Kidney (tissue), 14 donors: ENCODE measurements around the gene CORO1C. TPM values are rescaled to one million over a fixed set of nuclear protein-coding genes. Genes with fewer than 3 reads are reported as not detected.

Experiments
- DNase-seq, 5 donors: peaks; one replicate each; pipeline ENCODE4 v3.0.0-alpha.2; 2013 to 2020
- FAIRE-seq: peaks from 2 replicates; lab custom pipeline; 2012; peaks lifted over from hg19 to GRCh38; lab: Jason Lieb, UNC
- H3K27ac ChIP-seq, 2 donors: one replicate each; pipeline ENCODE4 v1.7.0; 2013; ENCODE audit warnings: low read depth in 2 of 2, low read length in 2 of 2, inconsistent platforms in 1 of 2
- H3K27me3 ChIP-seq: one replicate; pipeline ENCODE4 v1.7.1; 2013; ENCODE audit warnings: low read length, inconsistent platforms; ENCODE audit not compliant: control insufficient read depth, insufficient read depth
- H3K36me3 ChIP-seq, 3 donors: one replicate each; pipeline versions ENCODE4 v1.7.0 to v1.7.1; 2013; ENCODE audit warnings: low read length in 3 of 3, control low read depth in 1 of 3, inconsistent platforms in 1 of 3; ENCODE audit not compliant: insufficient read depth in 3 of 3, control insufficient read depth in 2 of 3
- H3K4me1 ChIP-seq, 3 donors: one replicate each; pipeline versions ENCODE4 v1.7.0 to v1.7.1; 2013; ENCODE audit warnings: low read length in 3 of 3, inconsistent platforms in 1 of 3, low read depth in 1 of 3; ENCODE audit not compliant: control insufficient read depth in 2 of 3, insufficient read depth in 2 of 3
- H3K4me3 ChIP-seq, 3 donors: one replicate each; pipeline versions ENCODE4 v1.7.0 to v1.8.1; 2013; ENCODE audit warnings: low read length in 3 of 3, control low read depth in 1 of 3, inconsistent platforms in 1 of 3
- H3K9ac ChIP-seq, 3 donors: one replicate each; pipeline versions ENCODE4 v1.7.0 to v1.7.1; 2013; ENCODE audit warnings: low read length in 3 of 3, control low read depth in 1 of 3, inconsistent platforms in 1 of 3
- H3K9me3 ChIP-seq, 3 donors: one replicate each; pipeline versions ENCODE4 v1.7.0 to v1.7.1; 2013; ENCODE audit warnings: low read length in 3 of 3, control low read depth in 1 of 3, inconsistent platforms in 1 of 3; ENCODE audit not compliant: control insufficient read depth in 2 of 3, insufficient read depth in 1 of 3
- intact Hi-C: fragments of 100-400 bp; cut with DNase I; formaldehyde crosslinking; loops from one replicate; pipeline ENCODE4 v1.11.1; 2022
- polyA plus RNA-seq: library from polyadenylated mRNA; stranded (reverse); fragments of 350-450 nt; fragmentation: Illumina TruSeq; extraction: RNeasy Lipid Tissue Mini Kit (QIAGEN cat#74804); gene quantifications from one replicate; pipeline ENCODE4 v1.2.3, GENCODE V29; 2014; ENCODE audit warnings: low read depth, low replicate concordance; ENCODE audit not compliant: insufficient read depth
- total RNA-seq: library from RNA; stranded (reverse); fragmentation: NEBNext Ultra II Directional; extraction: Animal tissue kit (Norgen Biotek cat#: 25700); gene quantifications from one replicate; pipeline ENCODE4 v1.2.1, GENCODE V29; 2021
- TF ChIP-seq, protein P1 (sequence below): IDR thresholded peaks from 3 replicates; pipeline ENCODE4 v1.5.1; 2012; ENCODE audit warnings: mild to moderate bottlenecking, moderate library complexity, borderline replicate concordance; ENCODE audit not compliant: insufficient read depth; ENCODE audit errors: extremely low read depth
- donor health status: control.
- donor health status: control.
- donor health status: control.
- donor health status: control.
- donor health status: control.
- donor health status: DM: yes; HTN: yes; CAD: no.
- donor health status: Normal renal cell carcinoma (clear cell type).

CORO1C gene
- total and polyA plus RNA-seq, 2 donors from 2014 or later: 16.6 to 104 TPM

GRCh38 chr12:108777156-108777555, 45.8 kb upstream of the CORO1C start:
- intact Hi-C loops: no loop called here
- Histone ChIP-seq H3K9me3 (no peaks in the 10 kb centered on the region), H3K27me3 (no peaks in the 10 kb centered on the region), H3K4me3 (no peak overlapping the region), H3K36me3 (no peaks in the 10 kb centered on the region), H3K9ac (no peak overlapping the region), H3K27ac (no peak overlapping the region), H3K4me1 (peaks cover 0 to 9% (median 5%) of the 10 kb centered on the region in 3 donors)
- DNase-seq: no peak
- FAIRE-seq: no peak
- TF ChIP-seq, protein P1, sequence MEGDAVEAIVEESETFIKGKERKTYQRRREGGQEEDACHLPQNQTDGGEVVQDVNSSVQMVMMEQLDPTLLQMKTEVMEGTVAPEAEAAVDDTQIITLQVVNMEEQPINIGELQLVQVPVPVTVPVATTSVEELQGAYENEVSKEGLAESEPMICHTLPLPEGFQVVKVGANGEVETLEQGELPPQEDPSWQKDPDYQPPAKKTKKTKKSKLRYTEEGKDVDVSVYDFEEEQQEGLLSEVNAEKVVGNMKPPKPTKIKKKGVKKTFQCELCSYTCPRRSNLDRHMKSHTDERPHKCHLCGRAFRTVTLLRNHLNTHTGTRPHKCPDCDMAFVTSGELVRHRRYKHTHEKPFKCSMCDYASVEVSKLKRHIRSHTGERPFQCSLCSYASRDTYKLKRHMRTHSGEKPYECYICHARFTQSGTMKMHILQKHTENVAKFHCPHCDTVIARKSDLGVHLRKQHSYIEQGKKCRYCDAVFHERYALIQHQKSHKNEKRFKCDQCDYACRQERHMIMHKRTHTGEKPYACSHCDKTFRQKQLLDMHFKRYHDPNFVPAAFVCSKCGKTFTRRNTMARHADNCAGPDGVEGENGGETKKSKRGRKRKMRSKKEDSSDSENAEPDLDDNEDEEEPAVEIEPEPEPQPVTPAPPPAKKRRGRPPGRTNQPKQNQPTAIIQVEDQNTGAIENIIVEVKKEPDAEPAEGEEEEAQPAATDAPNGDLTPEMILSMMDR: no peak

GRCh38 chr12:108773798-108774788, 42.8 kb upstream of the CORO1C start:
- Histone ChIP-seq H3K36me3 (no peaks in the 10 kb centered on the region), H3K27ac (no peak overlapping the region), H3K9me3 (no peaks in the 10 kb centered on the region), H3K4me3 (no peak overlapping the region), H3K4me1 (peaks cover 0 to 9% (median 5%) of the 10 kb centered on the region in 3 donors), H3K9ac (no peak overlapping the region), H3K27me3 (no peaks in the 10 kb centered on the region)
- FAIRE-seq: no peak
- intact Hi-C loops: no loop called here
- peak; percentile 85 to 90 (median 88) for DNase-seq
- TF ChIP-seq, protein P1: no peak

GRCh38 chr12:108772891-108773797, 41.8 kb upstream of the CORO1C start:
- Histone ChIP-seq H3K36me3 (no peaks in the 10 kb centered on the region), H3K9ac (no peak overlapping the region), H3K4me3 (peak overlapping the region in 1 of 3 donors; percentile 17), H3K27ac (no peak overlapping the region), H3K9me3 (no peaks in the 10 kb centered on the region), H3K4me1 (peaks cover 0 to 9% (median 5%) of the 10 kb centered on the region in 3 donors), H3K27me3 (no peaks in the 10 kb centered on the region)
- intact Hi-C loops: no loop called here
- DNase-seq: peak in 3 of 5 donors; percentile 14 to 50 (median 28)
- no peak for FAIRE-seq
- TF ChIP-seq, protein P1: no peak
